Ishikawa (cell line): ENCODE measurements around the gene ACER3.

ENCODE experiments used
- EGR1 ChIP-seq: IDR thresholded peaks from 2 replicates; pipeline ENCODE4 v1.6.1; 2012
- EP300 ChIP-seq: IDR thresholded peaks from 2 replicates; pipeline ENCODE4 v1.6.1; 2012; ENCODE audit warnings: borderline replicate concordance
- FOXM1 ChIP-seq: IDR thresholded peaks from 2 replicates; pipeline ENCODE4 v1.6.1; 2012; ENCODE audit warnings: low read depth, borderline replicate concordance
- MAX ChIP-seq: IDR thresholded peaks from 2 replicates; pipeline ENCODE4 v1.6.1; 2012
- TAF1 ChIP-seq: IDR thresholded peaks from 2 replicates; pipeline ENCODE4 v1.6.1; 2012; ENCODE audit warnings: low read depth, mild to moderate bottlenecking
- TCF12 ChIP-seq: IDR thresholded peaks from 2 replicates; pipeline ENCODE4 v1.6.1; 2012; ENCODE audit warnings: low read depth
- TEAD4 ChIP-seq: IDR thresholded peaks from 2 replicates; pipeline ENCODE4 v1.6.1; 2012
- YY1 ChIP-seq: IDR thresholded peaks from 2 replicates; pipeline ENCODE4 v1.6.1; 2012; ENCODE audit warnings: low read depth
- TF ChIP-seq, protein P1 (sequence below): IDR thresholded peaks from 2 replicates; pipeline ENCODE4 v1.6.1; 2012; ENCODE audit warnings: low read depth, mild to moderate bottlenecking

- no peak for TF ChIP-seq EP300
- TF ChIP-seq EGR1: no peak
- TF ChIP-seq, protein P1, sequence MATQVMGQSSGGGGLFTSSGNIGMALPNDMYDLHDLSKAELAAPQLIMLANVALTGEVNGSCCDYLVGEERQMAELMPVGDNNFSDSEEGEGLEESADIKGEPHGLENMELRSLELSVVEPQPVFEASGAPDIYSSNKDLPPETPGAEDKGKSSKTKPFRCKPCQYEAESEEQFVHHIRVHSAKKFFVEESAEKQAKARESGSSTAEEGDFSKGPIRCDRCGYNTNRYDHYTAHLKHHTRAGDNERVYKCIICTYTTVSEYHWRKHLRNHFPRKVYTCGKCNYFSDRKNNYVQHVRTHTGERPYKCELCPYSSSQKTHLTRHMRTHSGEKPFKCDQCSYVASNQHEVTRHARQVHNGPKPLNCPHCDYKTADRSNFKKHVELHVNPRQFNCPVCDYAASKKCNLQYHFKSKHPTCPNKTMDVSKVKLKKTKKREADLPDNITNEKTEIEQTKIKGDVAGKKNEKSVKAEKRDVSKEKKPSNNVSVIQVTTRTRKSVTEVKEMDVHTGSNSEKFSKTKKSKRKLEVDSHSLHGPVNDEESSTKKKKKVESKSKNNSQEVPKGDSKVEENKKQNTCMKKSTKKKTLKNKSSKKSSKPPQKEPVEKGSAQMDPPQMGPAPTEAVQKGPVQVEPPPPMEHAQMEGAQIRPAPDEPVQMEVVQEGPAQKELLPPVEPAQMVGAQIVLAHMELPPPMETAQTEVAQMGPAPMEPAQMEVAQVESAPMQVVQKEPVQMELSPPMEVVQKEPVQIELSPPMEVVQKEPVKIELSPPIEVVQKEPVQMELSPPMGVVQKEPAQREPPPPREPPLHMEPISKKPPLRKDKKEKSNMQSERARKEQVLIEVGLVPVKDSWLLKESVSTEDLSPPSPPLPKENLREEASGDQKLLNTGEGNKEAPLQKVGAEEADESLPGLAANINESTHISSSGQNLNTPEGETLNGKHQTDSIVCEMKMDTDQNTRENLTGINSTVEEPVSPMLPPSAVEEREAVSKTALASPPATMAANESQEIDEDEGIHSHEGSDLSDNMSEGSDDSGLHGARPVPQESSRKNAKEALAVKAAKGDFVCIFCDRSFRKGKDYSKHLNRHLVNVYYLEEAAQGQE: no peak
- no peak for TF ChIP-seq TCF12
- no peak for TF ChIP-seq MAX
- no peak for TF ChIP-seq TEAD4
- no peak for TF ChIP-seq YY1
- no peak for TF ChIP-seq FOXM1
- TF ChIP-seq TAF1: no peak
Measured at GRCh38 chr11:76825726-76826396, 34.9 kb upstream of the ACER3 start.
